Neural crest cell (in vitro differentiated cells): Measurements from ENCODE around the gene ROBO1. TPM values are rescaled to one million over a fixed set of nuclear protein-coding genes. Genes with fewer than 3 reads are reported as not detected.

Source experiments
- DNase-seq: peaks from one replicate; pipeline ENCODE4 v3.0.0; 2021; ENCODE audit warnings: low read depth, mixed read lengths, low spot score
- H3K27ac Mint-ChIP-seq: one replicate; pipeline ENCODE4 v1.8.0; 2021; ENCODE audit warnings: mild to moderate bottlenecking, mixed read lengths; ENCODE audit not compliant: unreplicated experiment
- H3K27me3 Mint-ChIP-seq: 2 replicates; pipeline ENCODE4 v1.8.0; 2021; ENCODE audit warnings: low read depth, mild to moderate bottlenecking, mixed read lengths
- H3K36me3 Mint-ChIP-seq: 2 replicates; pipeline ENCODE4 v1.8.0; 2021; ENCODE audit warnings: low read depth, mild to moderate bottlenecking, mixed read lengths
- H3K4me1 Mint-ChIP-seq: 2 replicates; pipeline ENCODE4 v1.8.0; 2021; ENCODE audit warnings: mixed read lengths
- H3K4me3 Mint-ChIP-seq: one replicate; pipeline ENCODE4 v1.8.0; 2021; ENCODE audit warnings: mild to moderate bottlenecking, mixed read lengths
- H3K9me3 Mint-ChIP-seq: 2 replicates; pipeline ENCODE4 v1.8.0; 2021; ENCODE audit warnings: mixed read lengths
- CTCF ChIP-seq: fragments of 200-600 bp; sonication (generic); conservative IDR thresholded peaks from 2 replicates; pipeline ENCODE4 v1.5.0; 2021; ENCODE audit warnings: antibody characterized with exemption, mild to moderate bottlenecking
- total RNA-seq: library from RNA; stranded (reverse); gene quantifications from 2 replicates; pipeline ENCODE4 v1.2.1, GENCODE V29; 2021

Gene ROBO1
- total RNA-seq, 1 donor from 2014 or later: 88.7 TPM

- no peaks in the 10 kb centered on the region for H3K4me1 Mint-ChIP-seq
- no peak overlapping the region for H3K4me3 Mint-ChIP-seq
- TF ChIP-seq CTCF: no peak
- H3K27ac Mint-ChIP-seq: no peak overlapping the region
- H3K36me3 Mint-ChIP-seq: no peaks in the 10 kb centered on the region
- DNase-seq: no peak
- H3K27me3 Mint-ChIP-seq: no peaks in the 10 kb centered on the region
- no peaks in the 10 kb centered on the region for H3K9me3 Mint-ChIP-seq
Measured at GRCh38 chr3:79427081-79427480, 340.7 kb downstream of the ROBO1 start.

- no peak for TF ChIP-seq CTCF
- Mint-ChIP-seq H3K4me3 (no peak overlapping the region), H3K4me1 (no peaks in the 10 kb centered on the region), H3K27me3 (no peaks in the 10 kb centered on the region), H3K9me3 (no peaks in the 10 kb centered on the region), H3K27ac (no peak overlapping the region), H3K36me3 (no peaks in the 10 kb centered on the region)
- no peak for DNase-seq
Measured at GRCh38 chr3:79424811-79425210, 343.0 kb downstream of the ROBO1 start.

GRCh38 chr3:79423417-79423816, 344.4 kb downstream of the ROBO1 start:
- TF ChIP-seq CTCF: no peak

GRCh38 chr3:79421273-79421672, 346.5 kb downstream of the ROBO1 start:
- DNase-seq: no peak
- Mint-ChIP-seq H3K36me3 (no peaks in the 10 kb centered on the region), H3K4me3 (no peak overlapping the region), H3K27ac (no peak overlapping the region), H3K4me1 (no peaks in the 10 kb centered on the region), H3K27me3 (no peaks in the 10 kb centered on the region), H3K9me3 (no peaks in the 10 kb centered on the region)
- no peak for TF ChIP-seq CTCF

More at GRCh38 chr3:79423417-79423816, 344.4 kb downstream of the ROBO1 start:
- no peaks in the 10 kb centered on the region for H3K27me3 Mint-ChIP-seq
- DNase-seq: no peak
- no peaks in the 10 kb centered on the region for H3K4me1 Mint-ChIP-seq
- H3K27ac Mint-ChIP-seq: no peak overlapping the region
- H3K4me3 Mint-ChIP-seq: no peak overlapping the region
- no peaks in the 10 kb centered on the region for H3K36me3 Mint-ChIP-seq
- no peaks in the 10 kb centered on the region for H3K9me3 Mint-ChIP-seq

GRCh38 chr3:79418855-79419621, 348.8 kb downstream of the ROBO1 start:
- Mint-ChIP-seq H3K9me3 (no peaks in the 10 kb centered on the region), H3K27ac (peak overlapping the region; percentile 1), H3K4me3 (no peak overlapping the region), H3K4me1 (no peaks in the 10 kb centered on the region), H3K27me3 (no peaks in the 10 kb centered on the region), H3K36me3 (no peaks in the 10 kb centered on the region)
- DNase-seq: no peak
- no peak for TF ChIP-seq CTCF
